OCI-M2 (cell line): ENCODE measurements around the gene UPF2.

ENCODE experiments used
- DNase-seq: peaks from one replicate; lab custom pipeline; 2025; ENCODE audit not compliant: unreplicated experiment; lab: John Stamatoyannopoulos, UW

UPF2 gene

GRCh38 chr10:11870461-11870780 lies 172.2 kb downstream of the UPF2 start:
- no peak for DNase-seq
